Measurements from ENCODE around the gene THBS2.

- TF ChIP-seq TAF1 (IDR thresholded peaks at IDR 0.05; ENCODE audit: borderline replicate concordance, insufficient read depth, low read length) (no peak), FOXP2 (optimal IDR thresholded peaks at IDR 0.05; ENCODE audit: borderline replicate concordance, extremely low read depth, extremely low read length, insufficient read depth) (no peak), POLR2AphosphoS5 (IDR thresholded peaks at IDR 0.05; ENCODE audit: low read depth, low read length) (no peak), SIN3A (IDR thresholded peaks at IDR 0.05; ENCODE audit: borderline replicate concordance, insufficient read depth, low read length) (no peak)
- TF ChIP-seq, protein P1, sequence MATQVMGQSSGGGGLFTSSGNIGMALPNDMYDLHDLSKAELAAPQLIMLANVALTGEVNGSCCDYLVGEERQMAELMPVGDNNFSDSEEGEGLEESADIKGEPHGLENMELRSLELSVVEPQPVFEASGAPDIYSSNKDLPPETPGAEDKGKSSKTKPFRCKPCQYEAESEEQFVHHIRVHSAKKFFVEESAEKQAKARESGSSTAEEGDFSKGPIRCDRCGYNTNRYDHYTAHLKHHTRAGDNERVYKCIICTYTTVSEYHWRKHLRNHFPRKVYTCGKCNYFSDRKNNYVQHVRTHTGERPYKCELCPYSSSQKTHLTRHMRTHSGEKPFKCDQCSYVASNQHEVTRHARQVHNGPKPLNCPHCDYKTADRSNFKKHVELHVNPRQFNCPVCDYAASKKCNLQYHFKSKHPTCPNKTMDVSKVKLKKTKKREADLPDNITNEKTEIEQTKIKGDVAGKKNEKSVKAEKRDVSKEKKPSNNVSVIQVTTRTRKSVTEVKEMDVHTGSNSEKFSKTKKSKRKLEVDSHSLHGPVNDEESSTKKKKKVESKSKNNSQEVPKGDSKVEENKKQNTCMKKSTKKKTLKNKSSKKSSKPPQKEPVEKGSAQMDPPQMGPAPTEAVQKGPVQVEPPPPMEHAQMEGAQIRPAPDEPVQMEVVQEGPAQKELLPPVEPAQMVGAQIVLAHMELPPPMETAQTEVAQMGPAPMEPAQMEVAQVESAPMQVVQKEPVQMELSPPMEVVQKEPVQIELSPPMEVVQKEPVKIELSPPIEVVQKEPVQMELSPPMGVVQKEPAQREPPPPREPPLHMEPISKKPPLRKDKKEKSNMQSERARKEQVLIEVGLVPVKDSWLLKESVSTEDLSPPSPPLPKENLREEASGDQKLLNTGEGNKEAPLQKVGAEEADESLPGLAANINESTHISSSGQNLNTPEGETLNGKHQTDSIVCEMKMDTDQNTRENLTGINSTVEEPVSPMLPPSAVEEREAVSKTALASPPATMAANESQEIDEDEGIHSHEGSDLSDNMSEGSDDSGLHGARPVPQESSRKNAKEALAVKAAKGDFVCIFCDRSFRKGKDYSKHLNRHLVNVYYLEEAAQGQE (IDR thresholded peaks at IDR 0.05; ENCODE audit: insufficient read depth in 1 of 2, low read depth in 2 of 2, low read length in 2 of 2): no peak
Observed at GRCh38 chr6:169238766-169239165, 14.9 kb downstream of the THBS2 start.
